Glomerular visceral epithelial cell (primary cell): ENCODE data around the gene TBC1D9.
"Not testable (repeated sequence)": the region's sequence is repeated elsewhere in the genome, so short reads cannot be mapped to it uniquely, and the experiment has no call there.

Source experiments
- DNase-seq: peaks from one replicate; pipeline ENCODE4 v3.0.0-alpha.2; 2016; ENCODE audit errors: extremely low spot score

The TBC1D9 gene

GRCh38 chr4:140756319-140757231 lies at the start of gene TBC1D9:
Gene TBC1D9, minus strand, starts transcription at chr4:140756385. Its CDS starts 340 bp downstream, at chr4:140756045.
- peak; percentile 92 for DNase-seq

- DNase-seq, result no peak
Observed at GRCh38 chr4:140805293-140805692, 49.1 kb upstream of the TBC1D9 start.

- no peak for DNase-seq
Observed at GRCh38 chr4:140802591-140802990, 46.4 kb upstream of the TBC1D9 start.

DNA sequence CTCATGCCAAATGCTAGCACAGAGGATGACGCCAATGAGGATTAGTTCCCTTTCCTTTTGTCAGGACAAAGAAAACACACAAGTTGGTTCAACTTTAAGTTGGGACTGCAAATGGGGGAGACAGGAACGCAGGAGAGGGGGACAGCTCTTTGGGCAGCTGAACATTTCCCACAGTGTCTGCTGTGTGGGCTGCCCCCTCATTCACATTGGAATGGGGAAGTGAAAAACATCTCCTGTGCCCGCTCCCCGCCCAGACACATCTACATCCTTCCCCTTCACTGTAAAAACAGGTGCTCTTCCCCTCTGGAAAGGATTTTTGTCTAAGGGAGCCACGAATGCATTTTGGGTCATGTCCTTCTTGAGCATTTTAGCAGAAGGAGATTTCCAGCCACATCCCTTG lies 44.5 kb upstream of the TBC1D9 start:
- no peak for DNase-seq

DNA sequence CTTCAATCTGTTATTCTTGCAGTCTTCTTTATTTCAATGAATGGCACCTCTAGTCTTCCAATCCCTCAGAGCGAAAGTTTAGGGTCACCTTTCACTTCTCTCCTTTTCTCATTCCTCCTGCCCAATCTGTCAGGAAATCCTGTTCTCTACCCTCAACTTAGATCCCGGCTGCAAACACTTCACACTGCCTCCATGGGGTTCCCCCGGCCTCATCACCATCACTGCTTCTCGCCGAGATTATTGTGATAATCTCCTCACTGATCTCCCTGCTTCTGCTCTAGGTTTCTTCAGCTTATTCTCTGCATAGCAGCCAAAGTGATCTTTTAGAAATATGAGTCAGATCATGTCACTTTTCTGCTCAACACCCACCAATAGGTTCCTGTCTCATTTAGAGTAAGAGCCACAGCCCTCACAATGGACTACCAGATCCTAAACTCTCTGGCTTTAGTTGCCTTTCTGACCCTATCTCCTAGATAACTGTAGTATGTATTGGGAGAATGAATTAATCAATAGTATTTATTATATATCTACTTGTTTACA lies 43.6 kb upstream of the TBC1D9 start:
- no peak for DNase-seq

DNA sequence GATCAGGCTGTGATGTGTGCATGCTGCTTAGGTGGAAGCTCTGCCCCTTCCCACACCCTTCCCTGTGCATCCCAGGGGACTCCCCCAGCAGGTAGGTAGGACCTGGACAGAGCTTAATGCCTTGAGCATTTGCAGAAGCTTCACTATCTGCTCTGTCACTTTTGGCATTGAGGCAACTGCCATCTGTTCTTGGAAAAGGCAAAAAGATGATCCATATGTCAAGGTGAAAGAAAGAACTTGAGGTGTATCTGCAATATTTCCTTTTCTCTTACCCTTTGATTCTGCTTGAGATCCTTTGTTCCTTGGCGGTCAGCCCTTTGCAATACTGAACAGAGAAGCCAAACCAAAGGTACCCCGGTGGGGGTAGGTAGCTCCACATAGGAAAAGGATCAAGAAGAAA lies 37.1 kb upstream of the TBC1D9 start:
- no peak for DNase-seq

- no peak for DNase-seq
Observed at GRCh38 chr4:140790765-140791164, 34.6 kb upstream of the TBC1D9 start.

GRCh38 chr4:140790171-140790570 lies 34.0 kb upstream of the TBC1D9 start:
- no peak for DNase-seq

DNA sequence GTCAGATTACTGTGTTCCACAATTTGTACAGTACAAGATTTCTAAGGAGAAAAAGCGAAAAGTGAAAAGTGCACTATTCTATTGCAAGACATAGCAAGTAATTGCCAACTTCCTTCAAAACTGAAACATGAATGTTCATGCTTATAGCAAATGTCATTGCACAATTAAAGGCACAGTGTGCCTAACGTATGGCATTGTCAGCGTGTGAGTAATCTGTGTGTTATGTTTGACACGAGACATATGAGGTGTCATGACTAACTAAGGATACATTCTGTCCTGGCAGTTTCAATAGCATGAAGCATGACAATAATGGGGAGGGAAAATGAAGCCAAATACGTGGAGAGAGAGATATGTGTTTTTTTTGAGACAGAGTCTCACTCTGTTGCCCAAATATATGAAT lies 33.6 kb upstream of the TBC1D9 start:
- no peak for DNase-seq

GRCh38 chr4:140782787-140783186 lies 26.6 kb upstream of the TBC1D9 start:
- DNase-seq, result not testable (repeated sequence)

GRCh38 chr4:140781596-140781995 lies 25.4 kb upstream of the TBC1D9 start:
- DNase-seq, result no peak

GRCh38 chr4:140777894-140778293 lies 21.7 kb upstream of the TBC1D9 start:
- no peak for DNase-seq

DNA sequence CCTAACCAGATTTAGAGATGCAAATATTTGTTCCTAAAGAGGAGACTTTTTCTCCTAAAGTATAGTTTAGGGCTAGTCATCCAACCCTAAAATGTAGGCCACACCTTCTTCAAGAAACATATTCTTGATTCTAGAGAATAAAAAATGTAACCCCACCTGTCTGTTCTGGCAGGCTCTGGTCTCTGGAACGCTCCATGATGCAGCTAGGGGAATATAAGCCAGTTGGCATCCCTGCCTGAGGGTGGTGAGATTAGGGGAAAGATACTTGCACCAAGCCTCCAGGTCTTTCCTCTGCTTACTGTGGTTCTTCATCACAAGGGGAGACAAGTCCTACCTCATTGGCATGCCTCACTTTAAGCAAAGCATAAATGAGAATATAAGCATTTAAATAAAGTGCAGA lies 21.2 kb upstream of the TBC1D9 start:
- no peak for DNase-seq

- no peak for DNase-seq
Observed at GRCh38 chr4:140776556-140776955, 20.4 kb upstream of the TBC1D9 start.

DNA sequence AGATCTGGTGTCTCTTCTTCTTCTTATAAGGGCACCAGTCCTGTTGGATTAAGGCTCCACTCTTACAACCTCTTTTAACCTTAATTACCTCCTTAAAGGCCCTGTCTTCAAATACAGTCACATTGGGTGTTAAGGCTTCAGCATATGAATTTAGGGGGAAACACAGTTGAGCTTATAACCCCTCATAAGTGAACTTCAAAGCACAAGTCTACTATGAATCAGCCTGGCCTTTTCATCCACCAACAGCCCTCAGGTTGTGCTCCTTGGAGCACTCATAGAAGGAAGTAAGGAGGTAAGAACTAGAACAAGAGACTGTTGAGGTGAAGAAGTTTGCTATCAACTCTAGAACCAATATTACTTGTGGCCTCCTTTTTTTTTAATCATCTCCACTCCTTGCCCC lies 18.8 kb upstream of the TBC1D9 start:
- no peak for DNase-seq

GRCh38 chr4:140774510-140774909 lies 18.3 kb upstream of the TBC1D9 start:
- no peak for DNase-seq

GRCh38 chr4:140769209-140769608 lies 13.0 kb upstream of the TBC1D9 start:
- DNase-seq, result no peak

DNA sequence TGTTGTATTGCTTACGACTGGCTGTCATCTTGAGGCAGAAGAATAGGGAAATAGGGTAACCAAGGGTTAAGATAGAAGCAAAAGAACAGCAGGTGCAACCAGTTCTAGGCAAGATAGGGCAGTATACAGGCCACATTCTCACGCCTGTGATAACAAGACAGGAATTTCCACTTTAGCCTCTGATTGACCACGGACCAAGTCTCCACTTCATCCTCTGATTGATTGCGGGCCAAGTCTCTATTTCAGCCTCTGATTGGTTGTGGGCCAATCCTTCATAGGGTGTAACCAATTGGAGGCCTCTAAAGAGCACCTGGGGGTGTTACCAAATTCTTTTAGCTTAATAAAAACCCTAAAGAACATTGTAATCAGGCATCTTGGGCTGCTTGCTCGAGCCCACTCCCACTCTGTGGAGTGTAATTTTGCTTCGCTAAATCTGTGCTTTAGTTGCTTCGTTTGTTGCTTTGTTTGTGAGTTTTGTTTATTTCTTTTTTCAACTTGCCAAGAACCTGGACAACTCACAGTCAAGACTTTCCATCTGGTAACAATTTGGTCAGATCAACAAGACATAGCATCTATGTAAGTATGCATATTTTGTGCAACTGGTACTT lies 8.7 kb upstream of the TBC1D9 start:
- no peak for DNase-seq

- DNase-seq, result no peak
Observed at GRCh38 chr4:140762202-140762601, 6.0 kb upstream of the TBC1D9 start.

DNA sequence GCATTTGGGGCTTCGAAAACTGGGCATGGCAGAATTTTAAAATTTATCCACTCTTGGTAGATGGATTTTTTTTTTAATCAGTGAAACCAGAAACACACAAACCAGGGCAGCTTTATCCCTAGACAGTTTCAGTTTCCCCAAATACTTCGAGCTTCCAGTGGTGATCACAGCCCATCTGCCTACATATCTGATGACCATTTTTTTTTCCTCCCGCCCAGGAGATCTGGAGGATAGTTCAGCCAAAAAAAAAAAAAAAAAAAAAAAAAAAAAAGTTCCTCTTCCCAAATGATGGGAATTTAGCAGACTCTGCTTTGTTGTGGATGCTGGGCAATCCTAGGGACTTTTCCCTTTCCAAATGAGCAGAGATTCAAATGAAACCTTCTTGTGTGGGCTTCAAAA lies 1.0 kb upstream of the TBC1D9 start:
- no peak for DNase-seq

GRCh38 chr4:140755774-140756318 lies 339 bp downstream of the TBC1D9 start:
- peak; percentile 59 for DNase-seq

DNA sequence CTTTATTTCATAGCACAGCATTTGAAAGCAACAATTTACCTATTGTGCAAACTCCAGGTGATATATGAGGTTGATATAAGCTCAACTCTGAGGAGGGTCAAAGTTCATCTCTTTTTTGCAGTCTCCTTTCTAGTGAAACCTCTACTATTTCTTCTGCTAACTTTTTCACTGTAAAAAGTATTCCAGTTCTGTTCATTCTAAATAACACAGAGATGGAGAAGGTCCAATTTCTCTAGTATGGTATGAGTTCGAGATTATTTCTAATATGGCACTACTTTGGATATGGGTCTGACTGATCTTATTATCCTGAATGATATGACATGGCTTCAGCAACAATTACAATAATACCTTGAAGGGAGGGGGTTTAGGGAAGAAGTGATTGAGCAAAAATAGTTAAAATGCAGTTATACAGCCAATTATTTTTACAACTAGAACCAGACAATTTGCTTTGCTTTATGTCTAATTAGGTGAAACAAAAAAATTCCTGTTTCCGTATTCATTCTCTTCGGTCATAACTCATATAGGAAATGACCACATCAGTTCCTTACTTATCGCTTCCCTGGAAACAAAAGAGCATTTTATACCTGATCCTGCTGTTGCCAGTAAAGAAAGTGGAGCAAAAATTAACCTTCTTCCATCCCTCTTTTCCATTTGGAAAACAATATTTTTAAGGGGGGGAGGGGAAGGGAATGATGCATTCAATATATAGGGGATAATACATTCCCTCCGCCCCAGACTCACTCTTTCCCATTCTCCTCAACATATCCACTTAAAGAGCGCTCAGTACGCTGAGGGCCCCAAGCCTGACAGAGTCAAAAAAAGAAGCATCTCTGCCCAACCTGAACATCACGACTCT lies 1.0 kb downstream of the TBC1D9 start:
- DNase-seq, result no peak
